Endothelial cell of umbilical vein (primary cell): Measurements from ENCODE around the gene TEF.

ENCODE experiments used
- CTCF ChIP-seq, 2 donors: IDR thresholded peaks; 1 replicate in 1 of 2; 2 replicates in 1 of 2; pipeline ENCODE4 v1.5.1; 2011; ENCODE audit warnings: low read length in 2 of 2, mild to moderate bottlenecking in 2 of 2, moderate library complexity in 2 of 2, control low read depth in 1 of 2, inconsistent platforms in 1 of 2, low read depth in 1 of 2; ENCODE audit not compliant: insufficient read depth in 1 of 2; ENCODE audit errors: extremely low read depth in 1 of 2
- EZH2 ChIP-seq: IDR thresholded peaks from 2 replicates; pipeline ENCODE4 v1.6.1; 2012; ENCODE audit warnings: borderline replicate concordance, low read depth, mild to moderate bottlenecking, moderate library complexity, low read length, inconsistent platforms; ENCODE audit not compliant: severe bottlenecking
- FOS ChIP-seq: IDR thresholded peaks from 2 replicates; pipeline ENCODE4 v1.6.1; 2011; ENCODE audit warnings: mild to moderate bottlenecking, low read length, moderate library complexity, borderline replicate concordance; ENCODE audit not compliant: insufficient read depth
- GATA2 ChIP-seq: IDR thresholded peaks from 2 replicates; pipeline ENCODE4 v1.7.0; 2011; ENCODE audit warnings: low read depth, mild to moderate bottlenecking, moderate library complexity, mixed read lengths, low read length; ENCODE audit not compliant: insufficient read length, insufficient read depth
- JUN ChIP-seq: IDR thresholded peaks from 2 replicates; pipeline ENCODE4 v1.6.1; 2011; ENCODE audit warnings: borderline replicate concordance, low read depth; ENCODE audit not compliant: insufficient read length, insufficient read depth
- MYC ChIP-seq: IDR thresholded peaks from one replicate; pipeline ENCODE4 v1.6.1; 2011; ENCODE audit warnings: mild to moderate bottlenecking, low read depth, low read length
- POLR2A ChIP-seq: IDR thresholded peaks from 2 replicates; pipeline ENCODE4 v1.6.1; 2012; ENCODE audit warnings: low read depth, mild to moderate bottlenecking, control low read depth, low read length
- POLR2AphosphoS5 ChIP-seq: IDR thresholded peaks from 2 replicates; pipeline ENCODE4 v1.6.1; 2012; ENCODE audit warnings: low read depth, mild to moderate bottlenecking, control low read depth, low read length, moderate library complexity; ENCODE audit not compliant: insufficient read depth
- TF ChIP-seq, protein P1 (sequence below): IDR thresholded peaks from 2 replicates; pipeline ENCODE4 v1.6.1; 2011; ENCODE audit not compliant: insufficient read depth, insufficient read length

DNA sequence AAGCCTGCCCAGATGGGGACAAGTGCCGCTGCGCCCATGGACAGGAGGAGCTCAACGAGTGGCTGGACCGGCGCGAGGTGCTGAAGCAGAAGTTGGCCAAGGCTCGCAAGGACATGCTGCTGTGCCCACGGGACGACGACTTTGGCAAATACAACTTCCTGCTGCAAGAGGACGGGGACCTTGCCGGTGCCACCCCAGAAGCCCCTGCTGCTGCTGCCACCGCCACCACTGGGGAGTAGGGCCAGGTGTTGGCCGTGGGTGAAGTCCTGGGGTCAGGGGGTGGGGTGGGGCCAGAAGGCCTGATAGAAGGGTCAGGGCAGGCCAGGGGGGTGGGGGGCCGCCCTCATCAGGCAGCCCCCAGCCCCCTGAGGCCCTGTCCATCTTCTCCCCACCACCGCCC is 24.6 kb upstream of the TEF start:
- TF ChIP-seq POLR2A, result no peak
- TF ChIP-seq CTCF (IDR thresholded peaks at IDR 0.05; ENCODE audit: extremely low read depth in 1 of 2, insufficient read depth in 1 of 2, low read depth in 1 of 2, low read length in 2 of 2), result no peak
- TF ChIP-seq EZH2, result no peak
- no peak for TF ChIP-seq MYC
- TF ChIP-seq POLR2AphosphoS5, result no peak
- TF ChIP-seq, protein P1, sequence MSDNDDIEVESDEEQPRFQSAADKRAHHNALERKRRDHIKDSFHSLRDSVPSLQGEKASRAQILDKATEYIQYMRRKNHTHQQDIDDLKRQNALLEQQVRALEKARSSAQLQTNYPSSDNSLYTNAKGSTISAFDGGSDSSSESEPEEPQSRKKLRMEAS, result no peak
- no peak for TF ChIP-seq JUN
- TF ChIP-seq FOS, result no peak
- no peak for TF ChIP-seq GATA2
